Right lobe of liver (tissue), 6 donors: ENCODE results near the gene BEND5. TPM values are rescaled to one million over a fixed set of nuclear protein-coding genes. Genes with fewer than 3 reads are reported as not detected.

Experiments
- ATAC-seq, 4 donors: fragments of 200-7000 bp; cut with Tn5 transposase; one replicate each; pipeline ENCODE4 v1.9.1; 2020; ENCODE audit warnings: mild to moderate bottlenecking in 4 of 4, moderate library complexity in 4 of 4
- DNase-seq, 3 donors: peaks; one replicate each; pipeline ENCODE4 v3.0.0-alpha.2; 2020
- H3K27ac ChIP-seq, 3 donors: fragments of 200-600 bp; one replicate each; pipeline ENCODE4 v1.8.0; 2022
- H3K27me3 ChIP-seq, 2 donors: fragments of 200-600 bp; one replicate each; pipeline ENCODE4 v1.8.0; 2022
- H3K36me3 ChIP-seq, 4 donors: fragments of 200-600 bp; sonication (generic) in 1 of 4; one replicate each; pipeline versions ENCODE4 v1.5.1 to v1.8.0; 2017 to 2022; ENCODE audit warnings: control low read depth in 1 of 4
- H3K4me1 ChIP-seq, 4 donors: fragments of 200-600 bp; sonication (generic) in 1 of 4; one replicate each; pipeline versions ENCODE4 v1.5.1 to v1.8.0; 2017 to 2022; ENCODE audit warnings: control low read depth in 1 of 4
- H3K4me3 ChIP-seq, 3 donors: fragments of 200-600 bp; one replicate each; pipeline ENCODE4 v1.8.0; 2022
- H3K9me3 ChIP-seq, 4 donors: fragments of 200-600 bp; sonication (generic) in 1 of 4; one replicate each; pipeline versions ENCODE4 v1.5.1 to v1.8.0; 2017 to 2022; ENCODE audit warnings: control low read depth in 1 of 4
- CTCF ChIP-seq, 4 donors: fragments of 200-600 bp in 3 of 4; fragments of 450-650 bp in 1 of 4; IDR thresholded peaks; one replicate each; pipeline versions ENCODE4 v1.5.1 to v1.8.0; 2016 to 2022; ENCODE audit warnings: antibody characterized with exemption in 4 of 4, mild to moderate bottlenecking in 2 of 4
- POLR2A ChIP-seq: fragments of 450-650 bp; IDR thresholded peaks from one replicate; pipeline ENCODE4 v1.6.1; 2017; ENCODE audit warnings: antibody characterized with exemption, mild to moderate bottlenecking
- WGBS: methylation state at CpG from one replicate; pipeline ENCODE4 v1.1.6; 2018; ENCODE audit warnings: low coverage, low lambda C conversion rate; ENCODE audit not compliant: insufficient coverage; ENCODE audit errors: missing lambda C conversion rate; 5-methylcytosine and 5-hydroxymethylcytosine counted together
- intact Hi-C, 2 donors: fragments of 100-400 bp; cut with DNase I; formaldehyde crosslinking; loops; one replicate each; pipeline versions ENCODE4 v1.11.2 to v1.14.1; 2022
- total RNA-seq, 6 experiments: library from RNA; depleted of rRNA in 2 of 6; stranded (reverse); fragments of >200 nt in 2 of 6; fragmentation: NEBNext Ultra II Directional in 3 of 6; extraction: Animal tissue kit (Norgen Biotek cat#: 25700) in 3 of 6; gene quantifications; one replicate each; pipeline versions ENCODE4 v1.1.0 to v1.2.4, GENCODE V29; 2016 to 2023
- donor health status: DM: no; HTN: yes; CAD: no.
- donor health status: DM: no; HTN: no; CAD: no.
- donor health status: DM: no; HTN: no; CAD: no.
- donor health status: DM: no; HTN: yes; CAD: no.
- donor health status: DM: no; HTN: yes; CAD: no.

The BEND5 gene
- total RNA-seq, 6 experiments from 2014 or later: 0.34 to 1.8 (median 0.47) TPM; not detected in 3

- H3K9me3 ChIP-seq: no peaks in the 10 kb centered on the region
- no peaks in the 10 kb centered on the region for H3K27me3 ChIP-seq
- no peaks in the 10 kb centered on the region for H3K4me1 ChIP-seq
- H3K27ac ChIP-seq: no peak overlapping the region
- H3K36me3 ChIP-seq: no peaks in the 10 kb centered on the region
- ATAC-seq: no peak
- no peak for DNase-seq
- no peak for TF ChIP-seq CTCF (IDR thresholded peaks at IDR 0.05)
- TF ChIP-seq POLR2A: no peak
- 57% methylated on average over 1 of the region's 1 CpG for WGBS
- H3K4me3 ChIP-seq: no peak overlapping the region
- intact Hi-C loops: no loop called here
Observed at GRCh38 chr1:48753293-48753692, 23.4 kb downstream of the BEND5 start.

GRCh38 chr1:48750109-48750508 is 26.6 kb downstream of the BEND5 start:
- Histone ChIP-seq H3K36me3 (no peaks in the 10 kb centered on the region), H3K27me3 (no peaks in the 10 kb centered on the region), H3K4me1 (no peaks in the 10 kb centered on the region), H3K27ac (no peak overlapping the region), H3K9me3 (no peaks in the 10 kb centered on the region), H3K4me3 (no peak overlapping the region)
- TF ChIP-seq CTCF (IDR thresholded peaks at IDR 0.05) (no peak), POLR2A (no peak)
- WGBS: 33% methylated on average over 1 of the region's 1 CpG
- intact Hi-C loops: no loop called here
- no peak for DNase-seq
- ATAC-seq: no peak

- Histone ChIP-seq H3K9me3 (no peaks in the 10 kb centered on the region), H3K27me3 (no peaks in the 10 kb centered on the region), H3K36me3 (no peaks in the 10 kb centered on the region), H3K4me3 (no peak overlapping the region), H3K27ac (no peak overlapping the region), H3K4me1 (no peaks in the 10 kb centered on the region)
- intact Hi-C loops: no loop called here
- DNase-seq: no peak
- WGBS: 66% methylated on average over 7 of the region's 7 CpGs
- no peak for ATAC-seq
- TF ChIP-seq CTCF (IDR thresholded peaks at IDR 0.05) (no peak), POLR2A (no peak)
Observed at GRCh38 chr1:48749068-48749467, 27.6 kb downstream of the BEND5 start.

- WGBS: 78% methylated on average over 5 of the region's 5 CpGs
- no peak for TF ChIP-seq CTCF (IDR thresholded peaks at IDR 0.05)
- no peak for TF ChIP-seq POLR2A
- intact Hi-C loops: no loop called here
Observed at GRCh38 chr1:48746906-48747305, 29.8 kb downstream of the BEND5 start.

GRCh38 chr1:48744032-48744431 is 32.7 kb downstream of the BEND5 start:
- Histone ChIP-seq H3K27ac (no peak overlapping the region), H3K36me3 (no peaks in the 10 kb centered on the region), H3K9me3 (no peaks in the 10 kb centered on the region), H3K4me1 (no peaks in the 10 kb centered on the region), H3K4me3 (no peak overlapping the region), H3K27me3 (no peaks in the 10 kb centered on the region)
- intact Hi-C loops: no loop called here
- ATAC-seq (no peak), DNase-seq (no peak)
- 83% methylated on average over 2 of the region's 2 CpGs for WGBS
- TF ChIP-seq POLR2A (no peak), CTCF (IDR thresholded peaks at IDR 0.05) (no peak)

More at GRCh38 chr1:48746906-48747305, 29.8 kb downstream of the BEND5 start:
- no peaks in the 10 kb centered on the region for H3K4me1 ChIP-seq
- H3K27me3 ChIP-seq: no peaks in the 10 kb centered on the region
- H3K27ac ChIP-seq: no peak overlapping the region
- no peak for DNase-seq
- no peak for ATAC-seq
- no peak overlapping the region for H3K4me3 ChIP-seq
- H3K36me3 ChIP-seq: no peaks in the 10 kb centered on the region
- no peaks in the 10 kb centered on the region for H3K9me3 ChIP-seq
